A673 (cell line): ENCODE measurements around the gene PMVK. TPM values are rescaled to one million over a fixed set of nuclear protein-coding genes. Genes with fewer than 3 reads are reported as not detected.
A peak's percentile ranks its signal among the peaks of the same experiment; 100 is the strongest.

Experiments
- BruUV-seq: library from RNA; stranded (reverse); fragments of 400-500 nt; replicated peaks from 2 replicates; lab custom pipeline; 2021; lab: Mats Ljungman, UMichigan
- CTCF ChIA-PET: fragments of 300-600 bp; sonication (Branson Sonifier 250); formaldehyde crosslinking; loops from one replicate; lab custom pipeline; 2022; ENCODE audit warnings: antibody characterized with exemption; lab: Charles Lee
- POLR2A ChIA-PET: fragments of 300-600 bp; sonication (Branson Sonifier 250); formaldehyde crosslinking; loops from one replicate; lab custom pipeline; 2022; ENCODE audit warnings: antibody characterized with exemption; ENCODE audit not compliant: low non-redundant PET; lab: Charles Lee
- DNase-seq: peaks from one replicate; pipeline ENCODE4 v3.0.0-alpha.2; 2015; ENCODE audit warnings: low spot score
- H3K27ac ChIP-seq: fragments of 200-600 bp; sonication (generic); 2 replicates; pipeline ENCODE4 v1.5.1; 2016; ENCODE audit warnings: mixed run types, low read depth, mild to moderate bottlenecking, mixed read lengths, antibody characterized with exemption, low read length; ENCODE audit not compliant: poor library complexity, severe bottlenecking
- H3K27me3 ChIP-seq: fragments of 200-600 bp; sonication (generic); replicated peaks from 2 replicates; pipeline ENCODE4 v1.6.1; 2017; ENCODE audit warnings: mixed run types, low read depth, mild to moderate bottlenecking, mixed read lengths, antibody characterized with exemption, low read length; ENCODE audit not compliant: insufficient read depth, poor library complexity
- H3K36me3 ChIP-seq: fragments of 200-600 bp; sonication (generic); 2 replicates; pipeline ENCODE4 v1.6.1; 2016; ENCODE audit warnings: mixed run types, mild to moderate bottlenecking, mixed read lengths, antibody characterized with exemption, low read length; ENCODE audit not compliant: insufficient read depth, poor library complexity, severe bottlenecking
- H3K4me1 ChIP-seq: fragments of 200-600 bp; sonication (generic); 2 replicates; pipeline ENCODE4 v1.6.1; 2017; ENCODE audit warnings: mixed run types, mild to moderate bottlenecking, mixed read lengths, antibody characterized with exemption, low read length; ENCODE audit not compliant: insufficient read depth, poor library complexity, severe bottlenecking
- H3K4me3 ChIP-seq: fragments of 200-600 bp; sonication (generic); 2 replicates; pipeline ENCODE4 v1.5.1; 2016; ENCODE audit warnings: low read depth, mixed run types, mild to moderate bottlenecking, mixed read lengths, low read length; ENCODE audit not compliant: poor library complexity, severe bottlenecking
- H3K9me3 ChIP-seq: fragments of 200-600 bp; sonication (generic); 2 replicates; pipeline ENCODE4 v1.6.1; 2016; ENCODE audit warnings: mixed run types, low read depth, mild to moderate bottlenecking, mixed read lengths, antibody characterized with exemption, low read length; ENCODE audit not compliant: poor library complexity, severe bottlenecking
- EZH2 ChIP-seq: fragments of 200-600 bp; sonication (generic); IDR thresholded peaks from 2 replicates; pipeline ENCODE4 v1.6.1; 2017; ENCODE audit warnings: borderline replicate concordance, low read depth, mild to moderate bottlenecking, mixed read lengths, antibody characterized with exemption, low read length; ENCODE audit not compliant: poor library complexity, severe bottlenecking
- intact Hi-C: fragments of 100-400 bp; cut with micrococcal nuclease; formaldehyde crosslinking; loops from one replicate; pipeline ENCODE4 v1.10.0; 2022; ENCODE audit not compliant: unreplicated experiment
- total RNA-seq: library from RNA; stranded (reverse); gene quantifications from 2 replicates; pipeline ENCODE4 v1.2.3, GENCODE V29; 2021
- TF ChIP-seq, protein P1 (sequence below): fragments of 300-800, 200-600 bp; sonication (generic); conservative IDR thresholded peaks from 2 replicates; pipeline ENCODE4 v1.5.1; 2017; ENCODE audit warnings: low read depth, mild to moderate bottlenecking, antibody characterized with exemption, low read length, moderate library complexity, mixed read lengths

Gene PMVK
- total RNA-seq, 1 experiment from 2014 or later, result 30.8 TPM

DNA sequence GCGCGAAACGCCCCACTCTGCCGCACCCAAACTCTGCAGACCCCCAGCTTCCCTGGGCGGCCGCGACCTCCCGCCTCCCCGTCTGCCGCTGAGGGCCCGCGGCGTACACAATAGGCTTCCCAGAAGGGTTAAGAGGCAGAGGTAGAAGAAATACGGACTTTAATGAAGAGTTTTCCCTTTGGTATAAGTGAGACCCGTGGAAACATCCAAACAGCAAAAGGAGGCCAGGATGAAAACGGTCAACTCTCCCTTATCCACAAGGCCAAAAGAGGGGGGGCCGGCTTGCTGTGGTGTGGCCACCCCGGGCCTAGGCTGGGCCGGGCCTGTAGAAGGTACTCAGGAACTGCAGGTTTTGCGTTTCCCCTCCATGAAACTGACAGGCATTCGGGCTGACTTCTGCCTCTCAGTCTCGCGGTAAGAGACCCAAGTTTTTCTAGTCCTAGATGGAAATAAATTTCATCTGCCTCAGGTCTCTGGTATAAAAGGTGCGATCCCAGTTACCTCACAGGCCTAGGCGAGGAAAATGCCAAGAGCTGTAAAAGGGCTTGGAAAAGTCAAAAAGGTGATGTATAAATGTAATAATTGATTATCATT lies 25.7 kb upstream of the PMVK start:
- TF ChIP-seq EZH2, result no peak
- TF ChIP-seq, protein P1, sequence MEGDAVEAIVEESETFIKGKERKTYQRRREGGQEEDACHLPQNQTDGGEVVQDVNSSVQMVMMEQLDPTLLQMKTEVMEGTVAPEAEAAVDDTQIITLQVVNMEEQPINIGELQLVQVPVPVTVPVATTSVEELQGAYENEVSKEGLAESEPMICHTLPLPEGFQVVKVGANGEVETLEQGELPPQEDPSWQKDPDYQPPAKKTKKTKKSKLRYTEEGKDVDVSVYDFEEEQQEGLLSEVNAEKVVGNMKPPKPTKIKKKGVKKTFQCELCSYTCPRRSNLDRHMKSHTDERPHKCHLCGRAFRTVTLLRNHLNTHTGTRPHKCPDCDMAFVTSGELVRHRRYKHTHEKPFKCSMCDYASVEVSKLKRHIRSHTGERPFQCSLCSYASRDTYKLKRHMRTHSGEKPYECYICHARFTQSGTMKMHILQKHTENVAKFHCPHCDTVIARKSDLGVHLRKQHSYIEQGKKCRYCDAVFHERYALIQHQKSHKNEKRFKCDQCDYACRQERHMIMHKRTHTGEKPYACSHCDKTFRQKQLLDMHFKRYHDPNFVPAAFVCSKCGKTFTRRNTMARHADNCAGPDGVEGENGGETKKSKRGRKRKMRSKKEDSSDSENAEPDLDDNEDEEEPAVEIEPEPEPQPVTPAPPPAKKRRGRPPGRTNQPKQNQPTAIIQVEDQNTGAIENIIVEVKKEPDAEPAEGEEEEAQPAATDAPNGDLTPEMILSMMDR, result no peak; the same call in 1 of the 2 replicates
- intact Hi-C loops, result loop anchor here (5.0 kb wide), 2 partner anchors 35 to 100 kb away; partner anchors contain the start of gene EFNA4
- BruUV-seq, result no TSS peak
- CTCF ChIA-PET, result interaction anchor here (1.1 kb wide), 1 partner anchor 11 kb away, joined by 4 read pairs; no protein-coding TSS in a partner anchor
- no peaks in the 10 kb centered on the region for H3K27me3 ChIP-seq
- peak overlapping the region; percentile 99 for H3K27ac ChIP-seq
- H3K4me1 ChIP-seq, result peaks cover 14% of the 10 kb centered on the region
- POLR2A ChIA-PET, result interaction anchor here (0.7 kb wide), 1 partner anchor 124 kb away, joined by 4 read pairs; no protein-coding TSS in a partner anchor
- DNase-seq, result no peak
- peaks cover 64% of the 10 kb centered on the region for H3K36me3 ChIP-seq
- H3K9me3 ChIP-seq, result no peaks in the 10 kb centered on the region
- H3K4me3 ChIP-seq, result peak overlapping the region; percentile 97

DNA sequence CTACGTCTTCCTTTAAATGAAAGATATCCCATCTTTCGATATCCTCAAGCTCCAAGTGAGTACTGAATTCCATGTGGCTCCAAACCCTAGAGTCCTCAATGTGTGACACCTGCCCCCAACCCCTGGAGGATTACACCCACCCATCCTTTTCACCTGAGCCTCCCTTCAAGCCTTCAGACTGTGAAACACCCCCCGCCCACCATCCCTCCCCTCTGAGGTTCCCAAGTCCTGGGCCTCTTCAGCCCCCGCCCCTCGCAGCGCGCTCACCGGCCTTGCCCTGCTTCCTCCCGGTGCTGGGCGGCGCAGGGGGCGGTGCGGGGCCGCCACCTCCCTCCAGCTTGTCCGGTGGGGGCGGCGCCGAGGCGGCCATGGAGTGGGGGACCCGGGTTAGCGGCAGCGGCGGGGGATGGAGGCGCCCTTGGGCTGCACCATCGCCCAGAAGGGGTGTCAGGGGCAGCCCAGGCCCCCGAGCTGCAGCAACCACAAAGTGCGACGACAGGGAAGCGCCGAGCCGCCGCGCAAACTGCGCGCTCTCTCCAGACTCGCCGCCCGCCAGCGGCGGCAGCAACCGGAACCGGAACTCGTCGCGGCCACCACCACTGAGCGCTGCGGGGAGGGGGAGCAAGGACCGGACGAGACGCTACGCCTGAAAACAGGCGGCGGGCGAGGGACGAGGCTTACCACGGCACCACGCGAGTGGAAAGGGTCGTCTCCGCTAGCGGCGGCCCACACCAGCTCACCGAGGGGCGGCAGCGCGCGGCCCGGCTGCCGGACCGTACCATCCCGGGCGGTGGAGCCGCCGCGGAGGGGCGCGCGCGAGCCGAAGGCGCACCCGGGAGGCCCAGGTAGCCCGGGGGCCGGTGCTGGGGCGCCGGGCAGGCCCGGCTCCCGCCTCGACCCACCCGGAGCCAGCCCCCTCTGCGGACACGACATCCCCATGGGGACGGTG lies 25.0 kb upstream of the PMVK start, which contains the start of gene PYGO2:
Gene PYGO2, minus strand, starts transcription at position 576 of the 949 bp plus-strand sequence. Its CDS starts 206 bp downstream, at position 370.
- Histone ChIP-seq H3K4me3 (peak within 1 kb of the TSS; percentile 97), H3K9me3 (no peaks in the 10 kb centered on the region), H3K4me1 (peaks cover 20% of the 10 kb centered on the region), H3K36me3 (peaks cover 57% of the 10 kb centered on the region), H3K27me3 (no peaks in the 10 kb centered on the region), H3K27ac (peak within 1 kb of the TSS; percentile 99)
- ChIA-PET CTCF (interaction anchor here (1.1 kb wide), 1 partner anchor 12 kb away, joined by 4 read pairs; no protein-coding TSS in a partner anchor), POLR2A (no interaction called here)
- TF ChIP-seq, protein P1, result peak; percentile 66
- TF ChIP-seq EZH2, result no peak
- BruUV-seq, result TSS peak; percentile 62
- peak; percentile 90 for DNase-seq
- intact Hi-C loops, result loop anchor here (5.0 kb wide), 2 partner anchors 36 to 101 kb away; partner anchors contain the start of gene EFNA4

DNA sequence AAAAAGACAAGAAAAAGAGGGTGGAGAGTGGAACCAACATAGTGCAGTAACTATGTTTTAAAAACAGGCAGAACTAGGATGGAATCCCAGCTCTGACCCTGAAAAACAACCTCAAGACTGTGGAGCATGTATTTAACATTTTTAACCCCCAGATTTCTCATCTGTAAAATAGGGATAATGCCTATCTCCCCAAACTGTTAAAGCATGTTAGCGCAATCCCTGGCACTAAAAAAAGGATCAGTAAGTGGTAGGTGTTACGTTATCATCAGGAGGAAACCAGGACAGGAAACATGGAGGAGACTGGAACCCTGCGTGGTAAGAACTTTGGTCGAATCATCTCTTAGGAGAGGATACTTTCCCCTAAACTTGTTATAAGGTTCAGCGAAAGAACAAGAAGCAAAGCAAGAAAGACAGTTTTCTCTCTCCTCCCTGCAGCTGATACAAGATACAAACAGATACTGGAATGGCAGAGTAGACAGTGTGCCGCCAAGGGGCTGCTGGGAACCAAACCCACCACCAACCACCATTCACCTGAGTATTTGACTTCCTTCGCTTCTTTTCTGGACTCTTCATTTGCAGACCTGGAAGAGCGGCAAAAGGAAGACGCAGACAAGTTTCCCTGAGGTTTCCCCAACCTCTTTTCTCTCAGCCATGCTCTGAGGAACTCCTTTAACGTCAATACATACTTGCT lies 24.1 kb upstream of the PMVK start:
- Histone ChIP-seq H3K36me3 (peaks cover 48% of the 10 kb centered on the region), H3K9me3 (no peaks in the 10 kb centered on the region), H3K27ac (peak overlapping the region; percentile 99), H3K4me1 (peaks cover 22% of the 10 kb centered on the region), H3K4me3 (peak overlapping the region; percentile 97), H3K27me3 (no peaks in the 10 kb centered on the region)
- intact Hi-C loops, result loop anchor here (5.0 kb wide), 2 partner anchors 37 to 102 kb away; partner anchors contain the start of gene EFNA4
- BruUV-seq, result TSS peak; percentile 39
- DNase-seq, result no peak
- CTCF ChIA-PET, result interaction anchor here (1.1 kb wide), 1 partner anchor 13 kb away, joined by 4 read pairs; no protein-coding TSS in a partner anchor
- TF ChIP-seq EZH2, result no peak
- TF ChIP-seq, protein P1, result no peak
- POLR2A ChIA-PET, result no interaction called here
